HCT116 (cell line): ENCODE results near the gene NHLRC4. TPM values are rescaled to one million over a fixed set of nuclear protein-coding genes. Genes with fewer than 3 reads are reported as not detected.

ENCODE experiments used
- ATAC-seq: fragments of 200-7000 bp; cut with Tn5 transposase; 2 replicates; pipeline ENCODE4 v1.9.1; 2020; ENCODE audit warnings: mild to moderate bottlenecking, moderate library complexity
- BruUV-seq: library from RNA; stranded (reverse); fragments of 400-500 nt; replicated peaks from 2 replicates; lab custom pipeline; 2021; lab: Mats Ljungman, UMichigan
- CTCF ChIA-PET: fragments of 300-600 bp; sonication (Branson Sonifier 250); formaldehyde crosslinking; loops from one replicate; lab custom pipeline; 2021; ENCODE audit warnings: antibody characterized with exemption; lab: Charles Lee
- POLR2A ChIA-PET: fragments of 300-600, 350-600 bp; sonication (Branson Sonifier 250); formaldehyde crosslinking; loops from one replicate; lab custom pipeline; 2021; ENCODE audit warnings: antibody characterized with exemption; lab: Charles Lee
- RAD21 ChIA-PET, 2 experiments: fragments of 300-600 bp; sonication (Branson Sonifier 250); formaldehyde crosslinking; loops; one replicate each; lab custom pipeline; 2023; ENCODE audit warnings: low total read pairs in 2 of 2; ENCODE audit not compliant: uncharacterized antibody in 2 of 2, unreplicated experiment in 2 of 2, low non-redundant PET in 1 of 2; lab: Charles Lee
- DNase-seq: peaks from one replicate; pipeline ENCODE4 v3.0.0-alpha.2; 2010; ENCODE audit warnings: low read depth, low spot score
- H2AFZ ChIP-seq: fragments of 200-600 bp; shearing (Covaris generic), sonication (generic); 2 replicates; pipeline ENCODE4 v1.6.1; 2017; ENCODE audit warnings: low read depth, mixed run types, mixed read lengths, antibody characterized with exemption, low read length; ENCODE audit not compliant: poor library complexity, severe bottlenecking
- H3K27ac ChIP-seq: 2 replicates; pipeline ENCODE4 v1.5.1; 2012; ENCODE audit warnings: low read depth, low read length
- H3K27me3 ChIP-seq: fragments of 200-600 bp; sonication (generic); 2 replicates; pipeline ENCODE4 v1.6.1; 2016; ENCODE audit warnings: mixed run types, low read length, mixed read lengths; ENCODE audit not compliant: insufficient read depth
- H3K36me3 ChIP-seq, 2 experiments: fragments of 200-500 bp in 1 of 2; fragments of 200-600 bp in 1 of 2; sonication (Bioruptor generic) in 1 of 2; sonication (generic) in 1 of 2; 2 replicates each; pipeline versions ENCODE4 v1.5.1 to v1.6.1; 2014 to 2016; ENCODE audit warnings: low read length in 2 of 2, inconsistent platforms in 1 of 2, mixed read lengths in 1 of 2, mixed run types in 1 of 2; ENCODE audit not compliant: insufficient read depth in 2 of 2, control insufficient read depth in 1 of 2
- H3K4me1 ChIP-seq, 2 experiments: fragments of 200-600 bp in 1 of 2; sonication (generic) in 1 of 2; 2 replicates each; pipeline versions ENCODE4 v1.5.1 to v1.6.1; 2012 to 2017; ENCODE audit warnings: low read length in 2 of 2, inconsistent platforms in 1 of 2, mild to moderate bottlenecking in 1 of 2, mixed read lengths in 1 of 2, mixed run types in 1 of 2, moderate library complexity in 1 of 2; ENCODE audit not compliant: insufficient read depth in 2 of 2, control insufficient read depth in 1 of 2
- H3K4me2 ChIP-seq: fragments of 200-600 bp; sonication (generic); 2 replicates; pipeline ENCODE4 v1.6.1; 2017; ENCODE audit warnings: mixed run types, low read length, mixed read lengths
- H3K4me3 ChIP-seq, 2 experiments: fragments of 200-600 bp in 1 of 2; sonication (generic) in 1 of 2; replicated peaks in 1 of 2; 2 replicates each; pipeline ENCODE4 v1.5.1; 2011 to 2016; ENCODE audit warnings: low read length in 2 of 2, control low read depth in 1 of 2, low read depth in 1 of 2, mild to moderate bottlenecking in 1 of 2, mixed read lengths in 1 of 2, mixed run types in 1 of 2
- H3K79me2 ChIP-seq: fragments of 200-600 bp; sonication (generic); 2 replicates; pipeline ENCODE4 v1.6.1; 2017; ENCODE audit warnings: mild to moderate bottlenecking, mixed run types, low read length, moderate library complexity, mixed read lengths; ENCODE audit not compliant: insufficient read depth
- H3K9ac ChIP-seq: fragments of 200-600 bp; sonication (generic); 2 replicates; pipeline ENCODE4 v1.6.1; 2016; ENCODE audit warnings: low read length, mixed read lengths
- H3K9me2 ChIP-seq: fragments of 200-600 bp; sonication (generic), shearing (Covaris generic); 2 replicates; pipeline ENCODE4 v1.6.1; 2017; ENCODE audit warnings: mixed run types, mild to moderate bottlenecking, moderate library complexity; ENCODE audit not compliant: insufficient read depth
- H3K9me3 ChIP-seq, 2 experiments: fragments of 200-500 bp in 1 of 2; fragments of 200-600 bp in 1 of 2; sonication (Bioruptor generic) in 1 of 2; sonication (generic) in 1 of 2; 2 replicates each; pipeline ENCODE4 v1.6.1; 2014 to 2017; ENCODE audit warnings: low read length in 2 of 2, mixed read lengths in 2 of 2, inconsistent platforms in 1 of 2, low read depth in 1 of 2, mild to moderate bottlenecking in 1 of 2, mixed run types in 1 of 2, moderate library complexity in 1 of 2; ENCODE audit not compliant: control insufficient read depth in 1 of 2, insufficient read depth in 1 of 2
- H4K20me1 ChIP-seq: fragments of 200-600 bp; sonication (generic), shearing (Covaris generic); 2 replicates; pipeline ENCODE4 v1.6.1; 2017; ENCODE audit warnings: mixed run types, mild to moderate bottlenecking, moderate library complexity; ENCODE audit not compliant: insufficient read depth
- CTCF ChIP-seq, 3 experiments: fragments of 200-600 bp in 1 of 3; sonication (generic) in 1 of 3; IDR thresholded peaks in 2 of 3; conservative IDR thresholded peaks in 1 of 3; 2 replicates each; pipeline ENCODE4 v1.5.1; 2012 to 2017; ENCODE audit warnings: low read depth in 2 of 3, low read length in 2 of 3, antibody characterized with exemption in 1 of 3, borderline replicate concordance in 1 of 3, control low read depth in 1 of 3, mild to moderate bottlenecking in 1 of 3, mixed read lengths in 1 of 3, mixed run types in 1 of 3, moderate library complexity in 1 of 3; ENCODE audit not compliant: insufficient read depth in 1 of 3
- ELF1 ChIP-seq: IDR thresholded peaks from 2 replicates; pipeline ENCODE4 v1.6.1; 2012; ENCODE audit warnings: low read depth, borderline replicate concordance
- EZH2phosphoT487 ChIP-seq: fragments of 200-600 bp; IDR thresholded peaks from 2 replicates; pipeline ENCODE4 v1.6.1; 2018; ENCODE audit warnings: antibody characterized with exemption, borderline replicate concordance
- POLR2A ChIP-seq: IDR thresholded peaks from 2 replicates; pipeline ENCODE4 v1.7.0; 2011; ENCODE audit warnings: borderline replicate concordance; ENCODE audit not compliant: insufficient read depth, insufficient read length; ENCODE audit errors: extremely low read depth
- POLR2AphosphoS5 ChIP-seq: IDR thresholded peaks from 2 replicates; pipeline ENCODE4 v1.6.1; 2011; ENCODE audit warnings: mild to moderate bottlenecking, low read depth, low read length, moderate library complexity
- RAD21 ChIP-seq: IDR thresholded peaks from 2 replicates; pipeline ENCODE4 v1.6.1; 2012; ENCODE audit warnings: low read depth, mild to moderate bottlenecking
- SIN3A ChIP-seq: IDR thresholded peaks from 2 replicates; pipeline ENCODE4 v1.6.1; 2012; ENCODE audit warnings: low read depth
- SRF ChIP-seq: IDR thresholded peaks from 2 replicates; pipeline ENCODE4 v1.6.1; 2012; ENCODE audit warnings: low read depth
- TCF7L2 ChIP-seq: IDR thresholded peaks from 2 replicates; pipeline ENCODE4 v1.7.0; 2011; ENCODE audit warnings: borderline replicate concordance, inconsistent platforms; ENCODE audit not compliant: insufficient read depth, insufficient read length; ENCODE audit errors: extremely low read depth
- YY1 ChIP-seq: IDR thresholded peaks from 2 replicates; pipeline ENCODE4 v1.6.1; 2011; ENCODE audit warnings: low read length, low read depth, moderate library complexity, mild to moderate bottlenecking; ENCODE audit not compliant: insufficient replicate concordance; ENCODE audit errors: extremely low read depth
- ZFX ChIP-seq: fragments of 450-650 bp; IDR thresholded peaks from 2 replicates; pipeline ENCODE4 v1.6.1; 2017
- intact Hi-C: fragments of 100-400 bp; cut with micrococcal nuclease; formaldehyde crosslinking; loops from 2 replicates; pipeline ENCODE4 v1.10.0; 2022
- total RNA-seq: library from RNA; stranded (reverse); gene quantifications from one replicate; pipeline ENCODE4 v1.2.1, GENCODE V29; 2021; ENCODE audit not compliant: unreplicated experiment
- TF ChIP-seq, protein P1 (sequence below): IDR thresholded peaks from 2 replicates; pipeline ENCODE4 v1.6.1; 2012; ENCODE audit warnings: low read depth

The NHLRC4 gene
- total RNA-seq, 1 experiment from 2014 or later = 0.22 TPM

GRCh38 chr16:616733-617586, 50.2 kb downstream of the NHLRC4 start:
- no peak for ATAC-seq

More at GRCh38 chr16:616733-617586, 50.2 kb downstream of the NHLRC4 start:
- ChIA-PET RAD21 (no interaction called here), CTCF (no interaction called here)
- no peak overlapping the region for H2AFZ ChIP-seq
- no peaks in the 10 kb centered on the region for H4K20me1 ChIP-seq
- no TSS peak for BruUV-seq
- TF ChIP-seq CTCF (IDR thresholded peaks at IDR 0.05 in 2 of 3, conservative IDR thresholded peaks at IDR 0.05 in 1 of 3; ENCODE audit: borderline replicate concordance in 1 of 3, insufficient read depth in 1 of 3, low read depth in 2 of 3, low read length in 2 of 3) (no peak), ELF1 (no peak), POLR2A (no peak), SRF (no peak), RAD21 (no peak), YY1 (no peak), POLR2AphosphoS5 (no peak), SIN3A (no peak), TCF7L2 (no peak), ZFX (no peak), EZH2phosphoT487 (no peak)
- TF ChIP-seq, protein P1, sequence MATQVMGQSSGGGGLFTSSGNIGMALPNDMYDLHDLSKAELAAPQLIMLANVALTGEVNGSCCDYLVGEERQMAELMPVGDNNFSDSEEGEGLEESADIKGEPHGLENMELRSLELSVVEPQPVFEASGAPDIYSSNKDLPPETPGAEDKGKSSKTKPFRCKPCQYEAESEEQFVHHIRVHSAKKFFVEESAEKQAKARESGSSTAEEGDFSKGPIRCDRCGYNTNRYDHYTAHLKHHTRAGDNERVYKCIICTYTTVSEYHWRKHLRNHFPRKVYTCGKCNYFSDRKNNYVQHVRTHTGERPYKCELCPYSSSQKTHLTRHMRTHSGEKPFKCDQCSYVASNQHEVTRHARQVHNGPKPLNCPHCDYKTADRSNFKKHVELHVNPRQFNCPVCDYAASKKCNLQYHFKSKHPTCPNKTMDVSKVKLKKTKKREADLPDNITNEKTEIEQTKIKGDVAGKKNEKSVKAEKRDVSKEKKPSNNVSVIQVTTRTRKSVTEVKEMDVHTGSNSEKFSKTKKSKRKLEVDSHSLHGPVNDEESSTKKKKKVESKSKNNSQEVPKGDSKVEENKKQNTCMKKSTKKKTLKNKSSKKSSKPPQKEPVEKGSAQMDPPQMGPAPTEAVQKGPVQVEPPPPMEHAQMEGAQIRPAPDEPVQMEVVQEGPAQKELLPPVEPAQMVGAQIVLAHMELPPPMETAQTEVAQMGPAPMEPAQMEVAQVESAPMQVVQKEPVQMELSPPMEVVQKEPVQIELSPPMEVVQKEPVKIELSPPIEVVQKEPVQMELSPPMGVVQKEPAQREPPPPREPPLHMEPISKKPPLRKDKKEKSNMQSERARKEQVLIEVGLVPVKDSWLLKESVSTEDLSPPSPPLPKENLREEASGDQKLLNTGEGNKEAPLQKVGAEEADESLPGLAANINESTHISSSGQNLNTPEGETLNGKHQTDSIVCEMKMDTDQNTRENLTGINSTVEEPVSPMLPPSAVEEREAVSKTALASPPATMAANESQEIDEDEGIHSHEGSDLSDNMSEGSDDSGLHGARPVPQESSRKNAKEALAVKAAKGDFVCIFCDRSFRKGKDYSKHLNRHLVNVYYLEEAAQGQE = no peak
- TF ChIP-seq, all 23 proteins: peak for 0
- H3K4me2 ChIP-seq = no peak overlapping the region
- H3K27ac ChIP-seq = no peak overlapping the region
- H3K27me3 ChIP-seq = no peaks in the 10 kb centered on the region
- peaks cover 8 to 12% of the 10 kb centered on the region in 2 experiments for H3K4me1 ChIP-seq
- H3K4me3 ChIP-seq = no peak overlapping the region
- H3K9me3 ChIP-seq = no peaks in the 10 kb centered on the region
- H3K79me2 ChIP-seq = peaks cover 6% of the 10 kb centered on the region; the same call in 1 of the 2 replicates
- POLR2A ChIA-PET = no interaction called here
- H3K36me3 ChIP-seq = no peaks in the 10 kb centered on the region
- DNase-seq = no peak
- no peak overlapping the region for H3K9ac ChIP-seq
- H3K9me2 ChIP-seq = no peaks in the 10 kb centered on the region
- intact Hi-C loops = no loop called here
